ENCODE data around the gene TCEAL8. TPM values are rescaled to one million over a fixed set of nuclear protein-coding genes. Genes with fewer than 3 reads are reported as not detected.

TCEAL8 gene
- total and polyA plus RNA-seq, 2 of the 8 experiments (the other 6 are each of a cell fraction or from before 2014, with no cell fraction given): 47.2 to 82.2 TPM

DNA sequence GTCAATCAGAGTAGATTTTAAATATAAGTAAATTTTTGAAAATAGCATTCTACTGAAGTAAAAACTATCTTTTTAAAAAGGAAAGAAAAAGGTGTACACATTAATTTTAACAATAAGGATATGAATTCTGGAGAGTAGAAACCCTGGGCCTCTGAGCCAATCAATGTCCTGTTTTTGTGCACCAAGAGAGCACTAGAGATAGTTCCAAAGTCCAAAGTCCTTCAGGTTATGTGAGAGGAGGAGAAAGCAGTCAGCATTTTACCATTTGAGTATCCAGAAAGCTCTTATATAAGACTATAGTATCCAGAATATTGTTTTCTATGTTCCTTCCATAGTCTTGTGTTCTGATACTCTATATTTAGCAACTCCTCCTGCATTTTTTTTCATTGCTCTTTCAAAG lies 3.3 kb upstream of the TCEAL8 start (continued):
- TF ChIP-seq, protein P1, sequence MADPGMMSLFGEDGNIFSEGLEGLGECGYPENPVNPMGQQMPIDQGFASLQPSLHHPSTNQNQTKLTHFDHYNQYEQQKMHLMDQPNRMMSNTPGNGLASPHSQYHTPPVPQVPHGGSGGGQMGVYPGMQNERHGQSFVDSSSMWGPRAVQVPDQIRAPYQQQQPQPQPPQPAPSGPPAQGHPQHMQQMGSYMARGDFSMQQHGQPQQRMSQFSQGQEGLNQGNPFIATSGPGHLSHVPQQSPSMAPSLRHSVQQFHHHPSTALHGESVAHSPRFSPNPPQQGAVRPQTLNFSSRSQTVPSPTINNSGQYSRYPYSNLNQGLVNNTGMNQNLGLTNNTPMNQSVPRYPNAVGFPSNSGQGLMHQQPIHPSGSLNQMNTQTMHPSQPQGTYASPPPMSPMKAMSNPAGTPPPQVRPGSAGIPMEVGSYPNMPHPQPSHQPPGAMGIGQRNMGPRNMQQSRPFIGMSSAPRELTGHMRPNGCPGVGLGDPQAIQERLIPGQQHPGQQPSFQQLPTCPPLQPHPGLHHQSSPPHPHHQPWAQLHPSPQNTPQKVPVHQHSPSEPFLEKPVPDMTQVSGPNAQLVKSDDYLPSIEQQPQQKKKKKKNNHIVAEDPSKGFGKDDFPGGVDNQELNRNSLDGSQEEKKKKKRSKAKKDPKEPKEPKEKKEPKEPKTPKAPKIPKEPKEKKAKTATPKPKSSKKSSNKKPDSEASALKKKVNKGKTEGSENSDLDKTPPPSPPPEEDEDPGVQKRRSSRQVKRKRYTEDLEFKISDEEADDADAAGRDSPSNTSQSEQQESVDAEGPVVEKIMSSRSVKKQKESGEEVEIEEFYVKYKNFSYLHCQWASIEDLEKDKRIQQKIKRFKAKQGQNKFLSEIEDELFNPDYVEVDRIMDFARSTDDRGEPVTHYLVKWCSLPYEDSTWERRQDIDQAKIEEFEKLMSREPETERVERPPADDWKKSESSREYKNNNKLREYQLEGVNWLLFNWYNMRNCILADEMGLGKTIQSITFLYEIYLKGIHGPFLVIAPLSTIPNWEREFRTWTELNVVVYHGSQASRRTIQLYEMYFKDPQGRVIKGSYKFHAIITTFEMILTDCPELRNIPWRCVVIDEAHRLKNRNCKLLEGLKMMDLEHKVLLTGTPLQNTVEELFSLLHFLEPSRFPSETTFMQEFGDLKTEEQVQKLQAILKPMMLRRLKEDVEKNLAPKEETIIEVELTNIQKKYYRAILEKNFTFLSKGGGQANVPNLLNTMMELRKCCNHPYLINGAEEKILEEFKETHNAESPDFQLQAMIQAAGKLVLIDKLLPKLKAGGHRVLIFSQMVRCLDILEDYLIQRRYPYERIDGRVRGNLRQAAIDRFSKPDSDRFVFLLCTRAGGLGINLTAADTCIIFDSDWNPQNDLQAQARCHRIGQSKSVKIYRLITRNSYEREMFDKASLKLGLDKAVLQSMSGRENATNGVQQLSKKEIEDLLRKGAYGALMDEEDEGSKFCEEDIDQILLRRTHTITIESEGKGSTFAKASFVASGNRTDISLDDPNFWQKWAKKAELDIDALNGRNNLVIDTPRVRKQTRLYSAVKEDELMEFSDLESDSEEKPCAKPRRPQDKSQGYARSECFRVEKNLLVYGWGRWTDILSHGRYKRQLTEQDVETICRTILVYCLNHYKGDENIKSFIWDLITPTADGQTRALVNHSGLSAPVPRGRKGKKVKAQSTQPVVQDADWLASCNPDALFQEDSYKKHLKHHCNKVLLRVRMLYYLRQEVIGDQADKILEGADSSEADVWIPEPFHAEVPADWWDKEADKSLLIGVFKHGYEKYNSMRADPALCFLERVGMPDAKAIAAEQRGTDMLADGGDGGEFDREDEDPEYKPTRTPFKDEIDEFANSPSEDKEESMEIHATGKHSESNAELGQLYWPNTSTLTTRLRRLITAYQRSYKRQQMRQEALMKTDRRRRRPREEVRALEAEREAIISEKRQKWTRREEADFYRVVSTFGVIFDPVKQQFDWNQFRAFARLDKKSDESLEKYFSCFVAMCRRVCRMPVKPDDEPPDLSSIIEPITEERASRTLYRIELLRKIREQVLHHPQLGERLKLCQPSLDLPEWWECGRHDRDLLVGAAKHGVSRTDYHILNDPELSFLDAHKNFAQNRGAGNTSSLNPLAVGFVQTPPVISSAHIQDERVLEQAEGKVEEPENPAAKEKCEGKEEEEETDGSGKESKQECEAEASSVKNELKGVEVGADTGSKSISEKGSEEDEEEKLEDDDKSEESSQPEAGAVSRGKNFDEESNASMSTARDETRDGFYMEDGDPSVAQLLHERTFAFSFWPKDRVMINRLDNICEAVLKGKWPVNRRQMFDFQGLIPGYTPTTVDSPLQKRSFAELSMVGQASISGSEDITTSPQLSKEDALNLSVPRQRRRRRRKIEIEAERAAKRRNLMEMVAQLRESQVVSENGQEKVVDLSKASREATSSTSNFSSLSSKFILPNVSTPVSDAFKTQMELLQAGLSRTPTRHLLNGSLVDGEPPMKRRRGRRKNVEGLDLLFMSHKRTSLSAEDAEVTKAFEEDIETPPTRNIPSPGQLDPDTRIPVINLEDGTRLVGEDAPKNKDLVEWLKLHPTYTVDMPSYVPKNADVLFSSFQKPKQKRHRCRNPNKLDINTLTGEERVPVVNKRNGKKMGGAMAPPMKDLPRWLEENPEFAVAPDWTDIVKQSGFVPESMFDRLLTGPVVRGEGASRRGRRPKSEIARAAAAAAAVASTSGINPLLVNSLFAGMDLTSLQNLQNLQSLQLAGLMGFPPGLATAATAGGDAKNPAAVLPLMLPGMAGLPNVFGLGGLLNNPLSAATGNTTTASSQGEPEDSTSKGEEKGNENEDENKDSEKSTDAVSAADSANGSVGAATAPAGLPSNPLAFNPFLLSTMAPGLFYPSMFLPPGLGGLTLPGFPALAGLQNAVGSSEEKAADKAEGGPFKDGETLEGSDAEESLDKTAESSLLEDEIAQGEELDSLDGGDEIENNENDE (IDR thresholded peaks at IDR 0.05; ENCODE audit: insufficient replicate concordance, low read length): no peak
- no peak for TF ChIP-seq PHF8 (conservative IDR thresholded peaks at IDR 0.05; ENCODE audit: low read depth, low read length)
- no peak for TF ChIP-seq CHD2 (IDR thresholded peaks at IDR 0.05; ENCODE audit: low read length)
- TF ChIP-seq SIRT6 (IDR thresholded peaks at IDR 0.05; ENCODE audit: low read length): no peak
- TF ChIP-seq SIN3A (conservative IDR thresholded peaks at IDR 0.05 in 1 of 2, IDR thresholded peaks at IDR 0.05 in 1 of 2; ENCODE audit: low read depth in 1 of 2, low read length in 2 of 2): no peak
- TF ChIP-seq CTBP2 (IDR thresholded peaks at IDR 0.05; ENCODE audit: borderline replicate concordance, insufficient read depth, insufficient read length, low read length): no peak
- no peak for TF ChIP-seq KDM5A (IDR thresholded peaks at IDR 0.05; ENCODE audit: low read length)
- TF ChIP-seq HDAC2 (IDR thresholded peaks at IDR 0.05; ENCODE audit: borderline replicate concordance in 1 of 2, low read depth in 2 of 2, low read length in 2 of 2): no peak
- TF ChIP-seq BRCA1 (IDR thresholded peaks at IDR 0.05; ENCODE audit: low read depth, low read length): no peak
- TF ChIP-seq SRF (IDR thresholded peaks at IDR 0.05; ENCODE audit: low read depth, low read length): no peak
- TF ChIP-seq BACH1 (IDR thresholded peaks at IDR 0.05; ENCODE audit: low read length): no peak
- no peak for TF ChIP-seq SP4 (IDR thresholded peaks at IDR 0.05; ENCODE audit: low read length)

All from H1 (cell line).